AG09319 (cell line): ENCODE measurements around the gene TRAPPC4.
"Not testable (repeated sequence)": the region's sequence is repeated elsewhere in the genome, so short reads cannot be mapped to it uniquely, and the experiment has no call there.

ENCODE experiments used
- DNase-seq: peaks from one replicate; pipeline ENCODE4 v3.0.0-alpha.2; 2010; ENCODE audit warnings: low read depth; ENCODE audit errors: extremely low read depth
- CTCF ChIP-seq: IDR thresholded peaks from 2 replicates; pipeline ENCODE4 v1.5.1; 2011; ENCODE audit warnings: low read depth, mild to moderate bottlenecking, inconsistent platforms, low read length, moderate library complexity

TRAPPC4 gene

GRCh38 chr11:119018074-119018938, at the start of gene TRAPPC4, which contains the start of gene RPS25:
TSS of gene TRAPPC4 (plus strand) at chr11:119018766. CDS start at chr11:119018796, 30 bp downstream.
TSS of gene RPS25 (minus strand) at chr11:119018343. CDS start at chr11:119018284, 59 bp downstream.
- peak; percentile 79 for DNase-seq
- TF ChIP-seq CTCF: no peak

- not testable (repeated sequence) for DNase-seq
Measured at GRCh38 chr11:118969508-118969907, 49.1 kb upstream of the TRAPPC4 start.

GRCh38 chr11:118971646-118972045, 46.9 kb upstream of the TRAPPC4 start, which contains the start of gene FOXR1:
TSS of gene FOXR1 (plus strand) at chr11:118971761. CDS start at chr11:118971932, 171 bp downstream.
- no peak for TF ChIP-seq CTCF
- no peak for DNase-seq

- no peak for DNase-seq
- no peak for TF ChIP-seq CTCF
Measured at GRCh38 chr11:118973985-118974384, 44.6 kb upstream of the TRAPPC4 start.

- DNase-seq: no peak
- TF ChIP-seq CTCF: no peak
Measured at GRCh38 chr11:118975771-118976709, 42.5 kb upstream of the TRAPPC4 start.

GRCh38 chr11:118979434-118979833, 39.1 kb upstream of the TRAPPC4 start:
- no peak for DNase-seq
- no peak for TF ChIP-seq CTCF

GRCh38 chr11:118980191-118980881, 38.2 kb upstream of the TRAPPC4 start:
- TF ChIP-seq CTCF: no peak
- DNase-seq: no peak

- not testable (repeated sequence) for DNase-seq
Measured at GRCh38 chr11:118984337-118984736, 34.2 kb upstream of the TRAPPC4 start.
